ENCODE data around the gene MATN4. TPM values are rescaled to one million over a fixed set of nuclear protein-coding genes. Genes with fewer than 3 reads are reported as not detected.

MATN4 gene
- total RNA-seq, 1 donor: not detected

GRCh38 chr20:45329497-45330319 lies 21.6 kb upstream of the MATN4 start:
- no peaks in the 10 kb centered on the region for H3K9me3 ChIP-seq (ENCODE audit: low read depth, low read length)
- H3K4me3 ChIP-seq (ENCODE audit: low read length): no peak overlapping the region
- no peaks in the 10 kb centered on the region for H3K27me3 ChIP-seq (ENCODE audit: insufficient read depth, low read length)
- no peaks in the 10 kb centered on the region for H3K4me1 ChIP-seq (ENCODE audit: insufficient read depth, low read length)

GRCh38 chr20:45328451-45328850 lies 20.4 kb upstream of the MATN4 start:
- no peaks in the 10 kb centered on the region for H3K4me1 ChIP-seq (ENCODE audit: insufficient read depth, low read length)
- no peaks in the 10 kb centered on the region for H3K9me3 ChIP-seq (ENCODE audit: low read depth, low read length)
- H3K4me3 ChIP-seq (ENCODE audit: low read length): no peak overlapping the region
- H3K27me3 ChIP-seq (ENCODE audit: insufficient read depth, low read length): no peaks in the 10 kb centered on the region

GRCh38 chr20:45325371-45325770 lies 17.3 kb upstream of the MATN4 start:
- Histone ChIP-seq H3K4me3 (ENCODE audit: low read length) (no peak overlapping the region), H3K27me3 (ENCODE audit: insufficient read depth, low read length) (no peaks in the 10 kb centered on the region), H3K4me1 (ENCODE audit: insufficient read depth, low read length) (peaks cover 11% of the 10 kb centered on the region), H3K9me3 (ENCODE audit: low read depth, low read length) (no peaks in the 10 kb centered on the region)

- no peaks in the 10 kb centered on the region for H3K9me3 ChIP-seq (ENCODE audit: low read depth, low read length)
- no peak overlapping the region for H3K4me3 ChIP-seq (ENCODE audit: low read length)
Observed at GRCh38 chr20:45323731-45324130, 15.6 kb upstream of the MATN4 start.

GRCh38 chr20:45322952-45323383 lies 14.9 kb upstream of the MATN4 start:
- Histone ChIP-seq H3K9me3 (ENCODE audit: low read depth, low read length) (no peaks in the 10 kb centered on the region), H3K4me1 (ENCODE audit: insufficient read depth, low read length) (peaks cover 28% of the 10 kb centered on the region), H3K4me3 (ENCODE audit: low read length) (no peak overlapping the region), H3K27me3 (ENCODE audit: insufficient read depth, low read length) (no peaks in the 10 kb centered on the region)

More at GRCh38 chr20:45323731-45324130, 15.6 kb upstream of the MATN4 start:
- Histone ChIP-seq H3K4me1 (ENCODE audit: insufficient read depth, low read length) (peaks cover 26% of the 10 kb centered on the region), H3K27me3 (ENCODE audit: insufficient read depth, low read length) (no peaks in the 10 kb centered on the region)

- Histone ChIP-seq H3K4me1 (ENCODE audit: insufficient read depth, low read length) (peaks cover 28% of the 10 kb centered on the region), H3K4me3 (ENCODE audit: low read length) (no peak overlapping the region), H3K27me3 (ENCODE audit: insufficient read depth, low read length) (peaks cover 5% of the 10 kb centered on the region), H3K9me3 (ENCODE audit: low read depth, low read length) (no peaks in the 10 kb centered on the region)
Observed at GRCh38 chr20:45320948-45321595, 13.0 kb upstream of the MATN4 start.

- Histone ChIP-seq H3K27me3 (ENCODE audit: insufficient read depth, low read length) (peaks cover 13% of the 10 kb centered on the region), H3K4me1 (ENCODE audit: insufficient read depth, low read length) (peaks cover 28% of the 10 kb centered on the region), H3K4me3 (ENCODE audit: low read length) (no peak overlapping the region), H3K9me3 (ENCODE audit: low read depth, low read length) (no peaks in the 10 kb centered on the region)
Observed at GRCh38 chr20:45318948-45319347, 10.8 kb upstream of the MATN4 start.

- peaks cover 28% of the 10 kb centered on the region for H3K4me1 ChIP-seq (ENCODE audit: insufficient read depth, low read length)
- H3K9me3 ChIP-seq (ENCODE audit: low read depth, low read length): no peaks in the 10 kb centered on the region
- H3K27me3 ChIP-seq (ENCODE audit: insufficient read depth, low read length): peaks cover 15% of the 10 kb centered on the region
- no peak overlapping the region for H3K4me3 ChIP-seq (ENCODE audit: low read length)
Observed at GRCh38 chr20:45318386-45318939, 10.4 kb upstream of the MATN4 start.

- H3K27me3 ChIP-seq (ENCODE audit: insufficient read depth, low read length): peaks cover 15% of the 10 kb centered on the region
- no peaks in the 10 kb centered on the region for H3K9me3 ChIP-seq (ENCODE audit: low read depth, low read length)
- H3K4me1 ChIP-seq (ENCODE audit: insufficient read depth, low read length): peaks cover 28% of the 10 kb centered on the region
- no peak overlapping the region for H3K4me3 ChIP-seq (ENCODE audit: low read length)
Observed at GRCh38 chr20:45317826-45318225, 9.7 kb upstream of the MATN4 start.

GRCh38 chr20:45316150-45317080 lies 8.3 kb upstream of the MATN4 start:
- H3K4me3 ChIP-seq (ENCODE audit: low read length): no peak overlapping the region
- peaks cover 15% of the 10 kb centered on the region for H3K27me3 ChIP-seq (ENCODE audit: insufficient read depth, low read length)
- no peaks in the 10 kb centered on the region for H3K9me3 ChIP-seq (ENCODE audit: low read depth, low read length)
- peaks cover 27% of the 10 kb centered on the region for H3K4me1 ChIP-seq (ENCODE audit: insufficient read depth, low read length)

- Histone ChIP-seq H3K27me3 (ENCODE audit: insufficient read depth, low read length) (peaks cover 15% of the 10 kb centered on the region), H3K4me1 (ENCODE audit: insufficient read depth, low read length) (peaks cover 20% of the 10 kb centered on the region), H3K9me3 (ENCODE audit: low read depth, low read length) (no peaks in the 10 kb centered on the region), H3K4me3 (ENCODE audit: low read length) (no peak overlapping the region)
Observed at GRCh38 chr20:45315672-45316071, 7.6 kb upstream of the MATN4 start.

GRCh38 chr20:45313943-45314342 lies 5.8 kb upstream of the MATN4 start:
- peaks cover 15% of the 10 kb centered on the region for H3K27me3 ChIP-seq (ENCODE audit: insufficient read depth, low read length)
- H3K9me3 ChIP-seq (ENCODE audit: low read depth, low read length): no peaks in the 10 kb centered on the region
- H3K4me1 ChIP-seq (ENCODE audit: insufficient read depth, low read length): peaks cover 4% of the 10 kb centered on the region
- no peak overlapping the region for H3K4me3 ChIP-seq (ENCODE audit: low read length)

- Histone ChIP-seq H3K27me3 (ENCODE audit: insufficient read depth, low read length) (peaks cover 15% of the 10 kb centered on the region), H3K9me3 (ENCODE audit: low read depth, low read length) (no peaks in the 10 kb centered on the region), H3K4me1 (ENCODE audit: insufficient read depth, low read length) (no peaks in the 10 kb centered on the region), H3K4me3 (ENCODE audit: low read length) (no peak overlapping the region)
Observed at GRCh38 chr20:45313065-45313695, 5.1 kb upstream of the MATN4 start.

GRCh38 chr20:45312241-45312640 lies 4.1 kb upstream of the MATN4 start:
- H3K4me1 ChIP-seq (ENCODE audit: insufficient read depth, low read length): no peaks in the 10 kb centered on the region
- H3K4me3 ChIP-seq (ENCODE audit: low read length): no peak overlapping the region
- H3K27me3 ChIP-seq (ENCODE audit: insufficient read depth, low read length): peaks cover 15% of the 10 kb centered on the region
- no peaks in the 10 kb centered on the region for H3K9me3 ChIP-seq (ENCODE audit: low read depth, low read length)
